Smooth muscle cell (in vitro differentiated cells): Measurements from ENCODE around the gene SEH1L. TPM values are rescaled to one million over a fixed set of nuclear protein-coding genes. Genes with fewer than 3 reads are reported as not detected.
"Not testable (repeated sequence)": the region's sequence is repeated elsewhere in the genome, so short reads cannot be mapped to it uniquely, and the experiment has no call there.

Experiments
- DNase-seq: peaks from one replicate; lab custom pipeline; 2025; ENCODE audit not compliant: unreplicated experiment; lab: John Stamatoyannopoulos, UW
- H2AFZ ChIP-seq: fragments of 200-600 bp; sonication (generic); 2 replicates; pipeline ENCODE4 v1.6.0; 2016; ENCODE audit warnings: antibody characterized with exemption, low read depth, mild to moderate bottlenecking
- H3F3A ChIP-seq: fragments of 200-600 bp; sonication (generic); 2 replicates; pipeline ENCODE4 v1.6.0; 2017; ENCODE audit warnings: antibody characterized with exemption, low read depth
- H3K27ac ChIP-seq: fragments of 200-600 bp; sonication (generic); 2 replicates; pipeline ENCODE4 v1.5.1; 2016; ENCODE audit warnings: low read depth, mild to moderate bottlenecking
- H3K27me3 ChIP-seq: fragments of 200-600 bp; sonication (generic); 2 replicates; pipeline ENCODE4 v1.6.1; 2016; ENCODE audit warnings: low read depth, mild to moderate bottlenecking
- H3K36me3 ChIP-seq: fragments of 200-600 bp; sonication (generic); 2 replicates; pipeline ENCODE4 v1.5.1; 2016; ENCODE audit warnings: low read depth
- H3K4me1 ChIP-seq: fragments of 200-600 bp; sonication (generic); 2 replicates; pipeline ENCODE4 v1.5.1; 2016; ENCODE audit warnings: low read depth
- H3K4me2 ChIP-seq: fragments of 200-600 bp; sonication (generic); 2 replicates; pipeline ENCODE4 v1.6.0; 2016; ENCODE audit warnings: mild to moderate bottlenecking
- H3K4me3 ChIP-seq: fragments of 200-600 bp; sonication (generic); 2 replicates; pipeline ENCODE4 v1.5.1; 2016; ENCODE audit warnings: mild to moderate bottlenecking
- H3K79me2 ChIP-seq: fragments of 200-600 bp; sonication (generic); 2 replicates; pipeline ENCODE4 v1.6.0; 2016; ENCODE audit warnings: low read depth, mild to moderate bottlenecking
- H3K9ac ChIP-seq: fragments of 200-600 bp; sonication (generic); 2 replicates; pipeline ENCODE4 v1.6.0; 2016; ENCODE audit warnings: low read depth
- H3K9me3 ChIP-seq: fragments of 200-600 bp; sonication (generic); replicated peaks from 2 replicates; pipeline ENCODE4 v1.5.1; 2016; ENCODE audit warnings: low read depth
- H4K20me1 ChIP-seq: fragments of 200-600 bp; sonication (generic); 2 replicates; pipeline ENCODE4 v1.6.0; 2016; ENCODE audit warnings: low read depth
- WGBS: methylation state at CpG from one replicate; pipeline ENCODE4 v1.1.7; 2016; ENCODE audit warnings: low lambda C conversion rate; 5-methylcytosine and 5-hydroxymethylcytosine counted together
- polyA plus RNA-seq: library from polyadenylated mRNA; unstranded; fragments of >200 nt; fragmentation: Nextera tagmentation; extraction: Ambion mirVana; gene quantifications from 2 replicates; pipeline ENCODE4 v1.2.1, GENCODE V29; 2016
- total RNA-seq: library from RNA; depleted of rRNA; stranded (reverse); fragments of >200 nt; gene quantifications from 2 replicates; pipeline ENCODE4 v1.2.3, GENCODE V29; 2014
- TF ChIP-seq, protein P1 (sequence below): fragments of 200-600 bp; sonication (generic); IDR thresholded peaks from 2 replicates; pipeline ENCODE4 v1.5.1; 2017; ENCODE audit warnings: borderline replicate concordance, mild to moderate bottlenecking, antibody characterized with exemption; ENCODE audit not compliant: insufficient read depth, poor library complexity, severe bottlenecking

SEH1L gene, protein sequence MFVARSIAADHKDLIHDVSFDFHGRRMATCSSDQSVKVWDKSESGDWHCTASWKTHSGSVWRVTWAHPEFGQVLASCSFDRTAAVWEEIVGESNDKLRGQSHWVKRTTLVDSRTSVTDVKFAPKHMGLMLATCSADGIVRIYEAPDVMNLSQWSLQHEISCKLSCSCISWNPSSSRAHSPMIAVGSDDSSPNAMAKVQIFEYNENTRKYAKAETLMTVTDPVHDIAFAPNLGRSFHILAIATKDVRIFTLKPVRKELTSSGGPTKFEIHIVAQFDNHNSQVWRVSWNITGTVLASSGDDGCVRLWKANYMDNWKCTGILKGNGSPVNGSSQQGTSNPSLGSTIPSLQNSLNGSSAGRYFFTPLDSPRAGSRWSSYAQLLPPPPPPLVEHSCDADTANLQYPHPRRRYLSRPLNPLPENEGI
- 25.3 and 43.5 TPM in 2 replicates for total RNA-seq
- 18.4 and 19.7 TPM in 2 replicates for polyA plus RNA-seq

DNA sequence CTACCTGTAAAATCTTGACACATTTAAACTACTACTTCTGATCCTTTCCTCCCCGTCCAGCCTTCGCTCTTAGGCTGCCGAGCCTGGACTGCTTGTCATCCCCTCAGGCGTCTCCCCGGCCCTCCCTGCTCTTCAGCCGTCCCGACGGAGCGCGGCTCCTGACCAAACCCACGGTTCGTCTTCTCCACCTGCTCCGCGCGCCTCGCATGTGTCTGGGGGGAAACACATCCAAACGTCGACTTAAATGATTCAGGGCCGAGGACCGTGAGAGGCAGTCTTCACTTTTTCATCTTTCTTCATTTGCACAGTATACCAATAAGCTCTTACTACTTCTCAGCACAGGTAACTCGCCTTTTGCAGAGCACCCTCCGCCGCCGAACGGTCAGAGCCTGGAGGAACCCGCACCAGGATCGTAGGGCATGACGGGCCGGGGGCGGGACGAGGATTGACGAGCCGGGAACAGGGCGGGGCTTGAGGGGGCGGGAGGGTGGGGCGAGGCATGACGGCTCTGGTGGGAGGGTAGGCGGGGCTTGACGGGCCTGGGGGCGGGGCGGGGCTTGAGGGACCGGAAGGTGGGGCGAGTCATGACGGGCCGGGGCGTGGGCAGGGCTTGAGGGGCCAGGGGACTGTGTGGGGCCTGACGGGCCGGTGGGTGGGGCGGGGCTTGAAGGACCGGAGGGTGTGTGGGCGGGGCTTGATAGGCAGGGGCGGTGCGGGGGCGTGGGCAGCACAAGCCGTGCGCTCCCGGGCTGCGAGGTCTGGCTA is at the start of gene SEH1L:
Gene SEH1L, plus strand, starts transcription at position 727 of the 765 bp plus-strand sequence. CDS start 111 bp downstream, outside the sequence.
- 2% methylated on average over 39 of the region's 58 CpGs for WGBS
- H3K27me3 ChIP-seq = no peaks in the 10 kb centered on the region
- H2AFZ ChIP-seq = peak within 1 kb of the TSS; percentile 80
- peaks cover 36% of the 10 kb centered on the region for H3K79me2 ChIP-seq
- H3K4me2 ChIP-seq = peak within 1 kb of the TSS; percentile 92
- peak within 1 kb of the TSS; percentile 91 for H3K9ac ChIP-seq
- H3K4me1 ChIP-seq = peaks cover 10% of the 10 kb centered on the region
- no peaks in the 10 kb centered on the region for H3K9me3 ChIP-seq
- peak within 1 kb of the TSS; percentile 86 for H3K4me3 ChIP-seq
- peak within 1 kb of the TSS; percentile 98 for H3K27ac ChIP-seq
- H3K36me3 ChIP-seq = no peaks in the 10 kb centered on the region
- TF ChIP-seq, protein P1, sequence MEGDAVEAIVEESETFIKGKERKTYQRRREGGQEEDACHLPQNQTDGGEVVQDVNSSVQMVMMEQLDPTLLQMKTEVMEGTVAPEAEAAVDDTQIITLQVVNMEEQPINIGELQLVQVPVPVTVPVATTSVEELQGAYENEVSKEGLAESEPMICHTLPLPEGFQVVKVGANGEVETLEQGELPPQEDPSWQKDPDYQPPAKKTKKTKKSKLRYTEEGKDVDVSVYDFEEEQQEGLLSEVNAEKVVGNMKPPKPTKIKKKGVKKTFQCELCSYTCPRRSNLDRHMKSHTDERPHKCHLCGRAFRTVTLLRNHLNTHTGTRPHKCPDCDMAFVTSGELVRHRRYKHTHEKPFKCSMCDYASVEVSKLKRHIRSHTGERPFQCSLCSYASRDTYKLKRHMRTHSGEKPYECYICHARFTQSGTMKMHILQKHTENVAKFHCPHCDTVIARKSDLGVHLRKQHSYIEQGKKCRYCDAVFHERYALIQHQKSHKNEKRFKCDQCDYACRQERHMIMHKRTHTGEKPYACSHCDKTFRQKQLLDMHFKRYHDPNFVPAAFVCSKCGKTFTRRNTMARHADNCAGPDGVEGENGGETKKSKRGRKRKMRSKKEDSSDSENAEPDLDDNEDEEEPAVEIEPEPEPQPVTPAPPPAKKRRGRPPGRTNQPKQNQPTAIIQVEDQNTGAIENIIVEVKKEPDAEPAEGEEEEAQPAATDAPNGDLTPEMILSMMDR = no peak
- DNase-seq = peak; percentile 99
- peaks cover 11% of the 10 kb centered on the region for H4K20me1 ChIP-seq
- peaks cover 18% of the 10 kb centered on the region for H3F3A ChIP-seq

DNA sequence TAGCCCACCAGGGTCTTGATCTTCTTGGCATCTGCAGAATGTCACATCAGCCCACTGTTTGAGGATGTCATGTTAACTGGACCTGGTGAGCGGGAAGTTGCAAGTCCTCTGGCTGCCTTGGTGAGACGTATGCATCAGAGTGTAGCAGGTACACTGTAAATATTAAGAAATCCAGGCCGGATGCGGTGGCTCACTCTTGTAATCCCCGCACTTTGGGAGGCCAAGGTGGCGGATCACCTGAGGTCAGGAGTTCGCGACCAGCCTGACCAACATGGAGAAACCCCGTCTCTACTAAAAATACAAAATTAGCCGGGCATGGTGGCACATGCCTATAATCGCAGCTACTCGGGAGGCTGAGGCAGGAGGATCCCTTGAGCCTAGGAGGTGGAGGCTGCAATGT is 46.6 kb upstream of the SEH1L start:
- not testable (repeated sequence) for H3K9me3 ChIP-seq, H3F3A ChIP-seq, H3K79me2 ChIP-seq, H3K4me2 ChIP-seq, H2AFZ ChIP-seq, H3K9ac ChIP-seq, DNase-seq, H4K20me1 ChIP-seq, H3K4me1 ChIP-seq, H3K27me3 ChIP-seq, H3K4me3 ChIP-seq, H3K27ac ChIP-seq, H3K36me3 ChIP-seq
- 95% methylated on average over 12 of the region's 12 CpGs for WGBS

DNA sequence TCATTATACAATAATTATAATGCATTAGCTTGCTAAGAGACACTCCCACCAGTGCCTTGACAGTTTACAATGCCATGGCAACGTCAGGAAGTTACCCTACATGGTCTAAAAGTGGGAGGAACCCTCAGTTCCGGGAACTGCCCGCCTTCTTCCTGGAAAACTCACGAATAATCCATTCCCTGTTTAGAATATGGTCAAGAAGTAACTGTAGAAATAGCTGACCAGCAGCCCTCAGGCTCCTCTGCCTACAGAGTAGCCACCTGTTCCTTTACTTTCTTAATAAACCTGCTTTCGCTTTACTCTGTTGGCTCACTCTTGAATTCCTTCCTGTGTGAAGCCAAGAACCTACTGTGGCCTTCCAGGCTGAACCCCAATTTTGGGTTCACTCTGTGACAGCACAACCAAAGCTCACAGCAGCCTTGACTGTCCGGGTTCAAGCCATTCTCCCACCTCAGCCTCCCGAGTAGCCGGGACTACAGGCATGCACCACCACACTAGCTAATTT is 43.7 kb upstream of the SEH1L start:
- H2AFZ ChIP-seq = no peak overlapping the region

More for the DNA sequence above, 43.7 kb upstream of the SEH1L start:
- no peak for DNase-seq
- Histone ChIP-seq H4K20me1 (no peaks in the 10 kb centered on the region), H3K27me3 (peaks cover 2% of the 10 kb centered on the region), H3K79me2 (no peaks in the 10 kb centered on the region), H3K27ac (no peak overlapping the region), H3K9ac (no peak overlapping the region), H3F3A (no peaks in the 10 kb centered on the region), H3K4me2 (no peak overlapping the region), H3K4me3 (no peak overlapping the region), H3K4me1 (peaks cover 13% of the 10 kb centered on the region), H3K9me3 (no peaks in the 10 kb centered on the region), H3K36me3 (no peaks in the 10 kb centered on the region)
- 85% methylated on average over 8 of the region's 8 CpGs for WGBS
- TF ChIP-seq, protein P1 = no peak
